Thoracic aorta (tissue), 2 donors: ENCODE measurements around the gene LYPD6B. TPM values are rescaled to one million over a fixed set of nuclear protein-coding genes. Genes with fewer than 3 reads are reported as not detected.

Experiments
- ATAC-seq: fragments of 150-250 bp; one replicate; pipeline ENCODE4 v1.8.0; 2017; ENCODE audit warnings: low read depth; ENCODE audit not compliant: insufficient number of reproducible peaks, low FRiP score
- DNase-seq: peaks from one replicate; pipeline ENCODE4 v3.0.0-alpha.2; 2020; ENCODE audit warnings: low spot score
- H3K27ac ChIP-seq, 2 donors: fragments of 200-600 bp; sonication (generic); 1 replicate in 1 of 2; 2 replicates in 1 of 2; pipeline ENCODE4 v1.5.1; 2016; ENCODE audit warnings: mild to moderate bottlenecking in 2 of 2, moderate library complexity in 2 of 2
- H3K27me3 ChIP-seq: fragments of 200-600 bp; sonication (generic); replicated peaks from 2 replicates; pipeline ENCODE4 v1.6.0; 2016; ENCODE audit warnings: mild to moderate bottlenecking; ENCODE audit not compliant: insufficient read depth
- H3K36me3 ChIP-seq: fragments of 200-600 bp; sonication (generic); one replicate; pipeline ENCODE4 v1.5.1; 2016
- H3K4me1 ChIP-seq, 2 donors: fragments of 200-600 bp; sonication (generic); 1 replicate in 1 of 2; 2 replicates in 1 of 2; pipeline versions ENCODE4 v1.5.1 to v1.6.0; 2016; ENCODE audit warnings: low read depth in 2 of 2, mild to moderate bottlenecking in 1 of 2; ENCODE audit not compliant: control insufficient read depth in 1 of 2
- H3K4me3 ChIP-seq: fragments of 200-600 bp; sonication (generic); 2 replicates; pipeline ENCODE4 v1.5.1; 2016; ENCODE audit warnings: mild to moderate bottlenecking
- H3K9me3 ChIP-seq: fragments of 200-600 bp; sonication (generic); 2 replicates; pipeline ENCODE4 v1.5.1; 2016
- CTCF ChIP-seq: fragments of 200-600 bp; sonication (generic); IDR thresholded peaks from one replicate; pipeline ENCODE4 v1.5.1; 2019; ENCODE audit warnings: antibody characterized with exemption
- total RNA-seq, 2 donors: library from RNA; depleted of rRNA; stranded (reverse); fragments of >200 nt; gene quantifications; one replicate each; pipeline versions ENCODE4 v1.1.0 to v1.2.3, GENCODE V29; 2016

Gene LYPD6B
- total RNA-seq, 2 donors from 2014 or later, result not detected

GRCh38 chr2:149156971-149157740 lies 118.7 kb downstream of the LYPD6B start:
- H3K9me3 ChIP-seq, result no peaks in the 10 kb centered on the region
- H3K4me1 ChIP-seq, result no peaks in the 10 kb centered on the region

GRCh38 chr2:149158957-149159356 lies 120.5 kb downstream of the LYPD6B start:
- no peak overlapping the region for H3K4me3 ChIP-seq
- no peaks in the 10 kb centered on the region for H3K27me3 ChIP-seq
- TF ChIP-seq CTCF, result no peak
- H3K36me3 ChIP-seq, result no peaks in the 10 kb centered on the region
- H3K9me3 ChIP-seq, result no peaks in the 10 kb centered on the region
- ATAC-seq (no peak), DNase-seq (no peak)
- H3K4me1 ChIP-seq, result no peaks in the 10 kb centered on the region
- H3K27ac ChIP-seq, result no peak overlapping the region

More at GRCh38 chr2:149156971-149157740, 118.7 kb downstream of the LYPD6B start:
- H3K27ac ChIP-seq, result no peak overlapping the region
- no peak for DNase-seq
- no peaks in the 10 kb centered on the region for H3K27me3 ChIP-seq
- H3K4me3 ChIP-seq, result no peak overlapping the region
- H3K36me3 ChIP-seq, result no peaks in the 10 kb centered on the region
- ATAC-seq, result no peak
- no peak for TF ChIP-seq CTCF

- Histone ChIP-seq H3K27ac (no peak overlapping the region), H3K4me1 (no peaks in the 10 kb centered on the region), H3K9me3 (no peaks in the 10 kb centered on the region), H3K27me3 (no peaks in the 10 kb centered on the region), H3K36me3 (no peaks in the 10 kb centered on the region), H3K4me3 (no peak overlapping the region)
- TF ChIP-seq CTCF, result no peak
- ATAC-seq (no peak), DNase-seq (no peak)
Measured at GRCh38 chr2:149160195-149160594, 121.7 kb downstream of the LYPD6B start.

GRCh38 chr2:149160701-149161217 lies 122.3 kb downstream of the LYPD6B start:
- DNase-seq (no peak), ATAC-seq (no peak)
- Histone ChIP-seq H3K27me3 (no peaks in the 10 kb centered on the region), H3K4me3 (no peak overlapping the region), H3K27ac (no peak overlapping the region), H3K36me3 (no peaks in the 10 kb centered on the region), H3K4me1 (no peaks in the 10 kb centered on the region), H3K9me3 (no peaks in the 10 kb centered on the region)
- TF ChIP-seq CTCF, result no peak

- no peaks in the 10 kb centered on the region for H3K36me3 ChIP-seq
- no peak for DNase-seq
- no peak for TF ChIP-seq CTCF
- no peak overlapping the region for H3K27ac ChIP-seq
- H3K9me3 ChIP-seq, result no peaks in the 10 kb centered on the region
- no peaks in the 10 kb centered on the region for H3K4me1 ChIP-seq
- ATAC-seq, result no peak
- no peak overlapping the region for H3K4me3 ChIP-seq
- no peaks in the 10 kb centered on the region for H3K27me3 ChIP-seq
Measured at GRCh38 chr2:149161481-149162225, 123.2 kb downstream of the LYPD6B start.
